ENCODE data around the gene WEE1.

- no peak for TF ChIP-seq POLR2AphosphoS5 (IDR thresholded peaks at IDR 0.05)
- TF ChIP-seq CTCF (IDR thresholded peaks at IDR 0.05): no peak
- TF ChIP-seq POLR2A (IDR thresholded peaks at IDR 0.05): no peak
These were observed 32.3 kb downstream of the WEE1 start for GRCh38 chr11:9605742-9606141.

All from suprapubic skin (tissue), 4 donors.